HK-2 (cell line): Measurements from ENCODE around the gene ATF6.

ENCODE experiments used
- DNase-seq: peaks from one replicate; pipeline ENCODE4 v3.0.0-alpha.2; 2018; ENCODE audit not compliant: unreplicated experiment

Gene ATF6

GRCh38 chr1:162003061-162003829 lies 237.1 kb downstream of the ATF6 start:
- peak; percentile 85 for DNase-seq

- peak; percentile 63 for DNase-seq
Observed at GRCh38 chr1:162003830-162004215, 237.7 kb downstream of the ATF6 start.

- no peak for DNase-seq
Observed at GRCh38 chr1:162004441-162004950, 238.4 kb downstream of the ATF6 start.

GRCh38 chr1:162006081-162006480 lies 240.0 kb downstream of the ATF6 start:
- no peak for DNase-seq

- DNase-seq, result no peak
Observed at GRCh38 chr1:162007466-162007865, 241.3 kb downstream of the ATF6 start.

GRCh38 chr1:162008799-162009198 lies 242.7 kb downstream of the ATF6 start:
- DNase-seq, result no peak

- no peak for DNase-seq
Observed at GRCh38 chr1:162009501-162010174, 243.5 kb downstream of the ATF6 start.

GRCh38 chr1:162010175-162010506 lies 244.0 kb downstream of the ATF6 start:
- DNase-seq, result no peak

- DNase-seq, result no peak
Observed at GRCh38 chr1:162011337-162012012, 245.4 kb downstream of the ATF6 start.

- DNase-seq, result no peak
Observed at GRCh38 chr1:162013289-162013688, 247.2 kb downstream of the ATF6 start.
